ENCODE data around the gene RBFOX1.

RBFOX1 gene

DNA sequence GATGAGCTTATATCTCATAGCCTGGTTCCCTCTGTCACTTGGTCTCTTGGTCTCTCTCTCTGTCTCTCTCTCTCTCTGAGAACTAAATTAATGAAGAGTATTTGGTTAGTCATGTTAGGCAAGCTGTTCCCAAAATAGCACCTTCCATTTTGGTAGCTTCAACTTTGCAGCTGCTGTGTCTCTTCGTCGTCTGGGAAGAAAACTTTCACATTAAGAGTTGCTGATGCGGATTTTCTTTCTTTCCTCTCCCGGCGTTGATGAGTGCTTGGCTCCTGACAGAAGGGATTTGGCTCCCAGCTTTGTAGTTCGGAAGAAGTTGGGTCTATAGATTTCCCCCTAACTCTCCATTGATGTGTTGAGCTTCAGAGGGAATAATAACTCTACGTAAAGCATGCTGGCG is at the start of gene RBFOX1:
Gene RBFOX1 (plus strand): TSS at position 235 of the 400 bp plus-strand sequence.
- DNase-seq, result no peak

GRCh38 chr16:7284780-7285179 is 47.9 kb upstream of the RBFOX1 start:
- DNase-seq, result no peak

GRCh38 chr16:7285520-7285919 is 47.1 kb upstream of the RBFOX1 start:
- no peak for DNase-seq

DNA sequence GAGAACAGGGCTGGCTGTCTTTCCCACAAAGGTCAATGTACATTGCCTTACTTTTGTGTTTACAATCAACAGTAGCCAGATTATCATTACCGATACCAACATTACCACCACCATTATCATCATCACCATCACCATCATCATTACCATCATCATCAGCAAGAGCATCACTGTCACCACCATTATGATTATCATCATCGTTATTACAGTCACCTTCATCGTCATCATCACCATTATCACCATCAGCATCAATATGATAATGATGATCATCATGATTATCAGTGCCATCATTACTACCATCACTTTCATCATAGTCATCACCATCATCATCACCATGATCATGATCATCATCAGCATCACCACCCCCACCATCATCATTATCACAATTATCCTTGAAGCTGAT is 43.3 kb upstream of the RBFOX1 start:
- DNase-seq, result no peak

GRCh38 chr16:7290682-7291081 is 42.0 kb upstream of the RBFOX1 start:
- no peak for DNase-seq

- no peak for DNase-seq
These were observed 38.6 kb upstream of the RBFOX1 start for GRCh38 chr16:7294020-7294419.

DNA sequence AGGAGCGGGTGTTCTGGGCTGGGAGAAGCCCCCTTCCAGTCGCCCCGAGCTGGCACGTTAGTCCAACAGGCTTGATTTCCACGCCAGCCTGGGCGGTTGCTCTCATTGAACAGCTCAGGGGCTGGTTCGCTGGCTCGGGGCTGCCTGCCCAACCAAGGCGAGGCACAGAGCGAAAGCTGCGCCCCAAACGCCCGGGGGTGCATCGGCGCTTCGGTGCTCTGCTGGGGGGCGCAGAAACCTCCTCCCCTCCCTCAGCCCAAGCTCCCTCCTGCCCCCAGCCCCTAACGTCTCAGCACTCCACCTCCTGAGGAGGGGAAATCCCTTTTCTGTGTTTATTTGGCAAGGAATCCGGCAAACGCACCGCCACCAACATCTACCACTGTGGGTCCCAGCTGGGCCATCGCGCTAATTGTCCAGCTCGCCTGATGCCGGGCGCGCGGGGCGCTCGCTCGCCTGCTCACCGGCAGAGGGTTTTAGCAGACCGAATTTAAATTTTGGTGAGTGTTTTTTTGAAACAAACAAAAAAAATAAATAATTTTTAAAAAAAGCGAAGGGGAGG is 29.5 kb upstream of the RBFOX1 start:
- no peak for DNase-seq

DNA sequence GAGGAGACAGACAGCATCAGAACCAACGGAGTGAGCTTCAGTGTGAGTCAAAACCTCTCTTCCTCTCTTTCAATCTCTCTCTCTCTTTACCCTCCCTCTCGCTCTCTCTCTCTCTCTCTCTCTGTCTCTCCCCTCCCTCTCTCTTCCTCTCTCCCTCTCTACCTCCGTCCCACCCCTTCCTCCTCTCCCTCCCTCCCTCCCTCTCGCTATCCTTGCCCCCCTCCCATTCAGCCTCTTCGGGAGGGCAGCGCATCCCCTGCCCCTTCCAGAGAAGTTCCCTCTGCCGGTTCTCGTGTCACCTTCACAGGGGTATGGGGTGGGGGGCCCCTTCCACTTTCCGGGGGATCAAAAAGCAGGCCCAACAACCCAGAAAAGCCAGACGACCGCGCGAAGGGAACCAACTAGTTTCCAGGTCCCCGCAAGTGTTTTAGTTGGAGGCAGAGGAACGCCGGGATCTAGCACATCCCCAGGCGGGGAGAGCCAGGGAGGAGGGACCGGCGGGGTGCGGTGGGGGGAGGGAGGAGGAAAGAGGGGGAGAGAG is 28.9 kb upstream of the RBFOX1 start:
- no peak for DNase-seq

DNA sequence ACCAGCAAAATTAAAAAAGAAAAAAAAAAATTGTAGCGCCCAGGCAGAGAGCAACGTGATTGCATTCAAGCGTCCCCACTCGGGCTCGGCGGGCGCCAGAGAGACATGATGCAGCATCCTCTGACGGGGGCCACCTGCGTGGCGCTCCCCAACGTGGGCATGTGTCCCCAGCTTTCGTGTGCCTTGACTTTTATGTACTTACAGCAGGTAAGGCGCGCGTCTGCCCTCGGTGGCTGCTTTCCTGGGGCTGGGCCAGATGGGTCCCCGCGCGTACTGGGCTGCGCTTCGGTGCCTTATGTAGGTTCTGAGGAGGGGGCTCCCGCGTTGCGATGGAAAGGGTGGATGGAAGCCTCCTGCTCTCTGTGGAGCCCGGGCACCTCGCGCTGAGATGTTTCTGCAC is 28.4 kb upstream of the RBFOX1 start:
- no peak for DNase-seq

- no peak for DNase-seq
These were observed 27.7 kb upstream of the RBFOX1 start for GRCh38 chr16:7304958-7305357.

DNA sequence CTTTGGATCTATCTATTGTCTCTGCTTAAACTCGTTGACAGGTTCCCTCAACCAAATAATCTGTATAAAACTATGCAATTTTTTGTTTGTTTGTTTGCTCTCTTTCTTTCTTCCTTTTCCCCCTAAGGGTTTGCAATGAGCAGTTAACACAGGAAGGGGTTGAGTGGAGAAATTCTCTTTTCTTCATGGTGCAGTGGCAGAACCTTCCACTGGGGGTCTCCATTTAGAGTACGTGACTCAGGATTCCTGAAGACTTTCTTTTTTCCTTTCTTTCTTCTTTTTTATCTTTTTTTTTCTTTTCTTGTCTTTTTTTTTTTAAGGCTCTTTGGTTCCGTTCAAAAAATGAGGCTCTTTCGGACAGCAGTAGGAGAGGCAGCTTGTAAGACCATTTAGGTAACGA is 19.5 kb upstream of the RBFOX1 start:
- DNase-seq, result no peak

DNA sequence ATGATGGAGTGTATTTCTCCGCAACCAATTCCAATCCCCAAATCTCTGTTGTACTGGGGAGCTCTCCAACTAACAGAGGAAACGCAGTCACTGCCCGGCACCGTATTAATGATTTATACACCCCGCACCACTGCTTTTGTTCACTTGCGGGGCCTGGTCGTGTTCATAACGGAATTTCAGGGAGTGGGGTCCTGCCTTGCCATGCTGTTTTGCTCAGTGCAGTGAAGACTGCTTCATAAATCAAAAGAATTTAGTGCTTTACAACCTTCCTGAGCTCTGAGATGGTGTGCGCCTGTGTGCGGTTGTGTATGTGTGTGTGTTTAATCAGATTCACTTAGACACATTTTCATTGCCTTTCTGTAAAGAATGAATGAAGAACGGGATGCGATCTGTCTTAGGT is 18.5 kb upstream of the RBFOX1 start:
- DNase-seq, result no peak

DNA sequence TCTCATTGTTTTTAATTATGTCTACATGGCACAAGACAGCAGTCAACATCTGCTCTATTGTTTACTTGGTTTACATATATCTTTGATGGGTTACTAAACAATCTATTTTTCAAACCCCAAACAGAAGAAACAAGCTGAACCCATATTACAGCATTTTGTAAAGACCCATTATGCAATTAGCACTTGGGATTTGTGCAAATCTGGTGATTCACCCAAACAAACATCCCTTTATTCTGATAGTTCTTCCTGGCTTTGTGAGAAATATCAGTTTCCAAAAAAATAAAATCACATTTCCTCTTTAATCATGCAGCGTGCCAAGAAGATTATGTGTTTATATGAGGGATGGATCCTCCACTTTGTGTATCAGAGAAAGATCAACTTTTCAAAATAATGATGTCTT is 16.8 kb upstream of the RBFOX1 start:
- DNase-seq, result no peak

DNA sequence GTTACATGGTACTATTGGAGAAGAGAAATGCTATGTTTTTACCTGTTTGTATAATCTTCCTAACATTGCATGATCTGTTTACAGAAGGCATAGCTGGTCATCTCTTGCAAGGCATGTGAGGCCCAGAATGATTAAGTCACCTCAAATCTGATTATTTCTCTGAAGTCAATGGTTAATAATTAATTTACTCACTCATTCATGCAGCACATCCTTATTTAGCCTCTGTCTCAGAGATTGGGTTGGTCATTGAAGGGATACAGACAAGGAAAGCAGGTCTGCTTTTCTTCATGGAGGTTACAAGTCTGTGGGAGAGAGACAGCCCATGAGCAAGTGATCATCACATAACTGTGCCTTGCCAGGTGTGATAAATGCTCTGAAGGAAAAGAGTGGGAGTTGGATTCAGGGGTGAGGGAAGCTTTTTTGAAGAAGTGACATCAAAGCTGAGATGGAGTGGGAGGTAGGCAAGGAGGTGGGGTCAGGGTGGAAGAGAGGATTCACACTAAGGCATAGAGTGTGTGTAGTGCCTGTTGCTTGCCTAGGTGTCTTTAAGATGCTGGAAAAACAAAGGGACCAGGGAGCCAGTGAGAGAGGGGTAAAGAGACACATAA is 16.3 kb upstream of the RBFOX1 start:
- no peak for DNase-seq

- no peak for DNase-seq
These were observed 14.7 kb upstream of the RBFOX1 start for GRCh38 chr16:7317982-7318381.

DNA sequence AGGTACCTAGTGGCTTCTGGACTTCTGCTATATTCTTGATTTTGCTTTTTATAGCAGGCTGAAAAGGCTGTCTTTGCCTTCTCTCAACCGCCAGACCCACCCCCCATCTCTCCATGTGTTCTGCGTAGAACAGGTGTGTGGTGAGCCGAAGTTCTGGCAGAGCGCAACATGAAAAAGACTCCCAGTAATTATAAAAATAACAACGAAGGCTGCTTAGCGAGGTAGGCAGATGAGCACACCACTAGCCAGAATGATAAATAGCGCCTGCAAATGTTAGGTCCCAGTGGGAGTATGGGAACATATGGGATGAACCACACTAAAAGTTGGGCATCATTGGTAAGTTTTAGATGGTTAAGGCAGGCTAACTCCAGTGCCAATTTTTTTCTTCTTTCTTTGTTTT is 14.0 kb upstream of the RBFOX1 start:
- no peak for DNase-seq

DNA sequence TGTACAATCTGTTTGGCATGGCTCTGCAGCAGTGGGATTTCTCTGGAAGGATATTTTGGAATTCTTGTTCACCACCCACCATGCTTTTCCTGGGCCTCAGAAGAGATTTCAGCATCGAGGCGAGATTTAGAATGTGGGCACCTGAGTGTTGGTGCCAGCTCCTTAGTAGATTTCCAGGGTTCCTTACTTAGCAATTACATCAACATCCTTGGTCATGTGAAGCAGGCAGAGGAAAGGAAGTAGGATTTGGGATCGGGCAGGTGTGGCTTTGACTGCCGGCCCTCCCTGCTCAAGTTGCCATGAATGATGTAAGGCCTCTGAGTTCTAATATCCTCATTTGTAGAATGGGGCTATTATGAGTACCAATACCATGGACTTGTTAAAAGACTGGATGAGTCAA is 13.1 kb upstream of the RBFOX1 start:
- DNase-seq, result no peak

DNA sequence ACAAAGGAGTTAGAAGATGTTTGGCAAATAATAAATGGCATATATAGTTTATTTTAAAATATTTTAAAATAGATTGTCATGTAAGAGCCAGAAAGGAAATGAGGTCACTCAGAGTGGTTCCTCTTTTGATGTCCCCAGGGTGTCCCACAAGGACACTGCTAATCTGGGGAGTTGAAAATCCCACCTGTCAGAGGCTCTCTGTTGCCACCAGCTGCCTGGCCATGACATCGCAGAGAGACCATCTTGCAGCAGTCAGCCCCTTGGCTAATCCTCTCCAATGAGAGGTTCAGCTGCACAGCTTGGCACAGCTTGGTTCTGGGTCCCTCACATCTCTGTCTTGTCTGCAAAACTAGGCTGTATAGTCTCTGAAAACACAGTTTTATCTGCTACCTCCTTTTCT is 11.0 kb upstream of the RBFOX1 start:
- no peak for DNase-seq

GRCh38 chr16:7324321-7324720 is 8.3 kb upstream of the RBFOX1 start:
- DNase-seq, result no peak

DNA sequence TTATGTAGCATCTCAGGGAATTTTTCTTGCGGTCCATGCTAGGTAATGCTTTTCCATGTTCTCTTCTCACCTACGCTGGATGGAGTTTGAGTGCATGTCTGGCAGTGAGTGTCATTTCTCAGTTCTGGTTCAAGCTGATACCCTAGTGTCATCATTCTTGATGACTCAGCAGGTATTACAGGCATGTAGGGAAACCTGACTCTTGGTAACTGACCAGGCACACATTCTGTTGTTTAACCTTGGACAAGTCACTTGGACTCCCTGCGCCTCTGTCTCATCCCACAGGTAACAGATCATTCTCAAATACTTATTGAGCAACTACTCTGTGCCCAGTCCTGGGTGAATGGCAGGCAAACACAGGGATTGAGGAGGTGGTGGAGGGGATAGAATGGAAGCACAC is 6.8 kb upstream of the RBFOX1 start:
- DNase-seq, result no peak

DNA sequence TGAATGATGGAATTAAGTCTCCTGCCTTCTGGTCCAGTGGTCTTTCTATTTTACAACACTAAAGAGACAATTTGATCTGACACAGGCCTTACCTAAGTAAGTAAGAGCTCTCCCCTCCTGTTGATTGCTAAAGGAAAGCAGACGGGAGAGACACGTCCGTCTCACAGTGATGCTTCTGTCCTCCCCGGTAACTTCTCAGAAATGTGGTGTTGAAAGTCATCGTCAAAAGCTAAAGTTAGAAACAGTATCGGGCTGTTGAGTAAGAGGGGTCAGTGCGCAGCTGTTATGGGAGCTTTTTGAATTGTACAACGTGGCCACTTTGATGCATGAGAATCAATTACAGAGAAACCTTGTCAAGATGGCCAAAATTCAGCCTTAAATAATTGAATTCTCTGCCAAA is 1.9 kb upstream of the RBFOX1 start:
- no peak for DNase-seq

DNA sequence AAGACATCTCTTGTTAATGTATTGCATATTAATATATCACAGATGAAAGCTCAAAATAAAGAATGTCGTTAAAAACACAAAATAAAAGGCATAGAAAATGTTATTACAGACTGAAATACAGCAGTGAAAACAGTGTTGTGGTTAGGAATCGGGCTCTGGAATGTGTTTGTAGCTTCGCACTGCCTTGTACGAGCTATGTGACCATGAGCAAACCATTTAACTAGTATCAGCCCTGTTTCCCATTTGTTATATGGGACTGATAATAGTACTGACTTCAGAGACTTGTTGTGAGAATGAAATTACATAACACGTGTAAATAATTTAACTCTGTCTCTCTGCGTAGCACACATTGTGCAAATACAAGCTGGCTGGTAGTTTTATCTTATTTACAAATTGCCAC is 648 bp upstream of the RBFOX1 start:
- DNase-seq, result no peak

- no peak for DNase-seq
These were observed 608 bp downstream of the RBFOX1 start for GRCh38 chr16:7333180-7333725.

DNA sequence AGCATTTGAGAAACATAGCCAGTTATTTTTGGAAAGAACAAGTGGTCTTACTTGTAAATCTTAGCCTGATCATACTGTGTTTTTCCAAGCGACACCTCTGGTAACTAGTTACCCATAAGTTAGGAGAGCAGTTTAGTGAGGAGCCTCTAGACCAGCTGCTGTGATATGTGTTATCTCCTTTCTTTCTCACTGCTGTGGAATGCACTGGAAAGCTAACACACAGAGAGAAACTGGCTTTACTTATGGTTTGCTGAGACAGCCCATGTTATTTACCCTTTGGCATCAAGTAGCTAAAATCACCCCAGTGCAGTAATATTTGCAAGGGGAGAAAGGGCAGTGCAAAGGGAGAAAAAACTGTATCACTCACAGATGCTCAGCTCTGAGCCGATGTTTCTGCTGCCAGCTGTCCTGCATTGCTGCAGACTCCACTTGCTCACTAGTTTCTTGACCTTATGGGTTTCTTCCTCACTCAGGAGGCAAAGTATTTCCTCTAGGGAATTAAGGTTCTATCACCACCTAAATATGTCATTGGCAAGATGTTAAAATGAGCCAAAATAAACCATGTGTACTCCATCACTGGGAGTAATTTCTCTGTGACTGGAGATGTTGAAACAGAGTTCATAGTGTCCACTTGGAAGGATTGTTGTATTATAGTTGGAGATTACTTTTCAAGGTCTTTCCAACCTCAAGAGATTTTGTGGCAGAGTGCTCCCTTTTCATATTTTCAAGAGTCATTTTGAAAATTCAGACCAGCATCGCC is 2.3 kb downstream of the RBFOX1 start:
- no peak for DNase-seq
